ENCODE data around the gene L3HYPDH.

- TF ChIP-seq POLR2AphosphoS5 (IDR thresholded peaks at IDR 0.05; ENCODE audit: low read depth, low read length) (no peak), TAF1 (IDR thresholded peaks at IDR 0.05; ENCODE audit: borderline replicate concordance, insufficient read depth, low read length) (no peak), SIN3A (IDR thresholded peaks at IDR 0.05; ENCODE audit: borderline replicate concordance, insufficient read depth, low read length) (no peak), REST (IDR thresholded peaks at IDR 0.05; ENCODE audit: insufficient read depth in 1 of 2, low read depth in 2 of 2, low read length in 2 of 2) (no peak), FOXP2 (optimal IDR thresholded peaks at IDR 0.05; ENCODE audit: borderline replicate concordance, extremely low read depth, extremely low read length, insufficient read depth) (no peak)
These were observed 20.3 kb downstream of the L3HYPDH start for GRCh38 chr14:59463787-59464485.

Data from PFSK-1 (cell line).